Eye (tissue), 1 donor: ENCODE data around the gene RASGEF1B.

Experiments used
- DNase-seq: peaks from one replicate; pipeline ENCODE4 v3.0.0-alpha.2; 2015

The RASGEF1B gene

DNA sequence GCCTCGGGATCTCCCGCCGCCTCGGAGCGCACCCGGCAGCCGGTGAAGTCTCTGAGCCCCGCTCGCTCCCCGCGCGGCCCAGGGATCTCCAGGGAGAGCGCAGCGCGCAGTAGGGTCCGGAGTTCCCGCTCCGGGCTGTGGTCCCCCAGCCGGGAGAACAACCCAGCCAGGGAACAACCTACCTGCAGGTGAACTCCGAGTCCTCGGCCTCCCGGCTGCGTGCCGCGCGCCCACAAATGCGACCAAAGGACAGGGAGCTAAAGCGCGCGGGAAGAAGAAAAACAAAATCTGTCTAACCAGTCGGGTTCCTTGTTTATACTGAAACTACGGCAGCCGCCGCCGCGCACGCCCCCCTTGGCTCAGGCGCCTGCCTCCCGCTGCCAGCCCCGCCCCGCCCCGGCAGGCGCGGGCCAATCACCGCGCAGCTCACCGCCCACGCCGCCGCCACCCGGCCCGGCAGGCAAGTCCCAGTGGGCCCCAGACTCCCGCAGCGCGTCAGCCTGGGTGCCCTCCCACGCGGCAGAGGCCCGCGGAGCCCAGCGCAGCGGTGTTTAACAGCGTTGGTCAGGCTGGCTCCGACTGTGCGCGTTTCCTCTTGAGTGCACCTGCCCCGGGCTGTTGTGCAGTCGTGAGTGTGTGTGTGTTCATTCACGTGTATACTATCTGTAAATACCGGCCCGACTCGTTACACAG, at the start of gene RASGEF1B:
RASGEF1B (minus strand) TSS at position 320 of the 693 bp plus-strand sequence. CDS start 12,399 bp downstream, outside the sequence.
- DNase-seq, result peak; percentile 91

DNA sequence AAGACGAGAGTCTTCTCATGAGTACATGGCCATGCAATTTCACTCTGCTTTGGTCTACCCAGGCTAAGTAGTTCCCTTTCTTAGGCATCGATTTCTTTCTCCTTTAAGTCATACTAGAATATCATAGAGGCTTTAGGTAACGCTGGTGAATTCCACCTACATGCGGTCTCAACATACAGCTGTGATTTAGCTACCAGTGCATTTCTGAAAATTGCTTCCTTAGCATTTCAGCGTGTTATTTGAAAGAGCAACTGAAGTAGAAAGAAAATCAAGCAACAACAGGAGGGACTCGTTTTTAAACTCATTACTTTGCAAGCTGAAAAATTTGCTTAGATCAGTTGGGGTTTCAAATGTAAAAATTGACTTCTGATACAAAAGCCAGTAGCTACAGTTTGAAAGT, 48.1 kb upstream of the RASGEF1B start:
- no peak for DNase-seq

DNA sequence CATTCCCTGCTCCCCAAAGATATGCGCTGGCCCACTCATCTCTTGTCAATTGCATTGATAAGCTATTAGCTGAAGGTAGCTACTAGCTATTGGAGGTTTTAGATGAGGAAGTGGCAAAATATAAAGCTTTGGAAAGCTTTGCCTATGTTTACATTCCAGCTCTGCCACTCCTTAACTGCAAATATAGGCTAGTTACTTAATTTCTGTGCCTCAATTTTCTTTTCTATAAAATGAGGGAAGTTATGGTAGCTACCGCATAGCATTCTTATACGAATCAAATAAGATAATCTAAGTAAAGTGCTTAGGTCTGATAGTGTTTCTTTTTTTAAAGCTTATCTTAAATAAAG, 47.7 kb upstream of the RASGEF1B start:
- no peak for DNase-seq

DNA sequence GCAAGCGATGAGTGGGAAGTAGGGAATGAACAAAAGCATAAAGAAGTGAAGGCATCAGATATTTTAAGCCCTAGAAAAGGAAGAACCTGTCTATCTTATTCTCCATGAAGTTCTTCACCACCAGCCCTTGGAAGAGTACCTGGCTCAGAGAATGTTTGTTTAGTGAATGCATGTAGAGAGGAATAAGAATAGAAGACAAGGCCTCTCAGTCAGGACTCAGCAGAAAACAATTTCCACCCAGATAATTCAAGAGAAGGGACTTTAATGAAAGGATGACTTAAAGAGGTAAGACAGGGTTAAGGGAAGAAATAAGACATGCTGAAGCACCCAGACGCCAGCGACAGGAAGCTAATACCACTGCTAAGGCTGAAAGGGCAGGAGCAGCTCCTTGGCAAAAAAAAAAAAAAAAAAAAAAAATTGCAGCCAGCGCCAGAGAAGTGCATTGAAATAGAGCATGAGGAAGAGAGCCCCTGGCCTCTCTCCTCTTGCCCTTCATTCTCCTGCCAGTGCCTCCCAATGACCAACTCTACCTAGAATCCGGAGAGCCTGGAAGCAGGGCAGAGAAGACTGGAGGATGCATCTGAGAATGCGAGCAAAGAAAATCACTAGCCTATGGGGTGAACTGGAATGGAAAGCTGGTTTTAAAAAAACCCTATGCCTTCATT, 47.2 kb upstream of the RASGEF1B start:
- no peak for DNase-seq

DNA sequence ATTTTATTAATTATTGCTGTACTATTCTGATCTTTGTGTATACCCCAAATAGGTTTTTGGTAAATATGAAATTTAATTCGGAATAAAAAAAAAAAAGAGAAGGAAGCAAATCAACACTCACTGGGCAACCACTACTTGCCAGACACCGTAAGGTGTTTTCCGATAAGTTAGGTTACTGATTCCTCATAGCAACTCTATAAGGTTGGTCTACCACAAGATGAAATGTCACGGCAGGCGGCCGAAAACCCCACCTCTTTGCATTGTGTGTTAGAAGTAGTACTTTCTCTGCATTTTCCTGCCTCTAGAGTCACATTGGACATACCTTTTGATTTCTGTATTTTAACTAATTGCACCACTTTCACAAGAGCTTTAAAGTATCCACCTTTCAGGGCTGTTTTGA, 44.5 kb upstream of the RASGEF1B start:
- no peak for DNase-seq

DNA sequence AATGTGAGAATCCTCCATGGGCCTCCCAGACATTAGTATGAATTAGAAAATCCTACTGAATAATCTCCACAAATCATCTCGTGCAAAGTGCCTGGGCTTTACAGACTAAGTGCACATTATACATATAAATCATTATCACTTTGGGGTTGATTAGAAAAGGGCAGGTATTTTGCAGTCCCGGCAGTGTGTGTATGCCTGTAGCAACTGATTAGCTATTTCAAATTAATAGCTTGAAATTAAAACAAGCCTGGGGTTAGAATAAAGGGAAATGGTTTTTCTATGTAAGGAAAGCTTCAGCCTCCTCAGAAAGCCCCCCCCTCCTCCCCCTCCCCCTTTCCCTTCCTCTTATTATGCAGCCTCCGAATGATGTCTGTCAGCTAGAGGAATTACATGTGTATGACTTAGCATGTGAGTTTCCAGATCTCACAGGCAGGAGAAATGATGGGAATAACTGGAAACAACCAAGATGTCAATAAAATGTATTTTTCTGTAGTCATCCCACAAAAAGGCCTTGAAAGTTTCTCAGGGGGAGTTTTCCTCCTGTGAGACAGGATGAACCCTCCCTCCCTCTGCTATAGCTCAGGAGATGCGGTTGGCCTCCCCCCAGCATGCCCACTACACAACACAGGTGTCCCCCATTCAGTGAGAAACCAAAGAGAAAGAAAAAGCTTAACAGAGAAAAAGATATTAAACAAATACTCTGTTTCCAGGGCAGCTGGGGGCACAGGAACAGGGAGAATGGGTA, 41.2 kb upstream of the RASGEF1B start:
- peak; percentile 28 for DNase-seq

DNA sequence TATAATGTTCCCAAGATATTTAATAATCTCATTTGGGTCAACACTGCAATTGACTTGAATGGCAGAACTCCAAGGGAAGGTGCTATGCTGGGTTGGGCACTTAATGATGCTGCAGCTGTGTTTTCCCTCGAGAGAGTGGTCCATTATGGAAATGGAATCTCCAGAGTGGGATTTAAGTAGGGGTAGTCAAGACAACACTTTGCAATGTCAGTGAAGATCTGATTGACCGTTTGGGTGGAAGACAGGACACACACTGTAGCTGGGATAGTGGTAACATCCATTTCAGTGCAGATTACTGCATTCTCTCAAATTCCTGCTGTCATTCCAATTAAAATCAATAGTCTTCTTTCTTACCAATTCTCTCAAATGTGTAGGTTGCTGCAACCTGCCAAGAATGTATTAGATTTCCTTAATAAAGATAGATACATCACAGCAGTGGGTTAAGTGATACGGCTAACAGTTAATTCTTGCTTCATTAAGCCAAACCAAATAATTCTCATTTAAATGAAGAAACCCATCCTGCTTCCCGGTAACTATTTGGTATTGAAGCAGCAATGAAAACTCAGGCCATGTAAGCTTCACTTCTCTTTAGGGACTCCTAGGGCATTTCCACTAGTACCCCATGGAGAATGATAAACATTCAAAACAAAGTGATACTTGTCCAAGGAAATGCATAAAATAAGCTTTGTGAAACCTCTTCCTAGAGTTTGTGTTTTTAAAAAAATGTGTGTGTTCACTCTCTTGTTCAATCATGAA, 40.5 kb upstream of the RASGEF1B start:
- DNase-seq, result peak; percentile 75

DNA sequence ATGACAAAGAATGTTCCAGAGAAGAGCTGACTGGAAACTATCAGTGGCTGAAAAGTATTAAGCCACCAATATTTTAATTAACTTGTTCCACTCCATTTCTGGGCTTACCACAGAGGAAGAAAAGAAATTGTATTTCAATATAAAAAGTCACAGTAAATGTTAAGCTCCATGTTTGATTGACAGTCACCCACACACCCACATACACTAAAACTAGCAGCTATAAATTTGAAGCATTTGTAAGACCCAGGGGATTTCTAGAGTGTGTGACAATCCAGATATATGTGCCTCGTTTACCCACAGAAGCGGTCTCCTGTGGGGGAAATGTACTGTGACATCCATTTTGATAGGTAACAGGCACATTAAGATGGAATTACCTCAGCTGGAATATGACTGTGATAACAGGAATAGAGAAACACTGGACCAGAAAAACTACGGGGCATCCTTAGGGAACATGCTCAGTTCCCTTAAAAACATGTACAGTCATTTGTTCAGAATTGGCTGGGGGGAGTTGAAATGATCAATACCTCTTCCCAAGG, 39.0 kb upstream of the RASGEF1B start:
- peak; percentile 56 for DNase-seq

DNA sequence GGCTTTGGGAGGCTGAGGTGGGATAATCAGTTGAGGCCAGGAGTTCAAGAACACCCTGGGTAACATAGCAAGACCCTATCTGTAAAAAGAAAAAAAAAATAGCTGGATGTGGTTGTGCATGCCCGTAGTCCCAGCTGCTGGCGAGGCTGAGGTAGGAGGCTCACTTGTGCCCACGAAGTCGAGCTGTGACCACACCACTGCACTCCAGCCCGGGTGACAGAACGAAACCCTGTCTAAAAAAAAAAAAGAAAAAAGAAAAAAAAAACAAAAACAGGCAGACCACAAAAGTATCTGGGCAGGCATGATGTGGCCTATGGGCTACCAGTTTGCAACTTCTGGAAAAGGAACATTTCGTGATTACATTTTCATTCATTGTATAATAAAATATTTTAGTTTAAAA, 38.1 kb upstream of the RASGEF1B start:
- no peak for DNase-seq

DNA sequence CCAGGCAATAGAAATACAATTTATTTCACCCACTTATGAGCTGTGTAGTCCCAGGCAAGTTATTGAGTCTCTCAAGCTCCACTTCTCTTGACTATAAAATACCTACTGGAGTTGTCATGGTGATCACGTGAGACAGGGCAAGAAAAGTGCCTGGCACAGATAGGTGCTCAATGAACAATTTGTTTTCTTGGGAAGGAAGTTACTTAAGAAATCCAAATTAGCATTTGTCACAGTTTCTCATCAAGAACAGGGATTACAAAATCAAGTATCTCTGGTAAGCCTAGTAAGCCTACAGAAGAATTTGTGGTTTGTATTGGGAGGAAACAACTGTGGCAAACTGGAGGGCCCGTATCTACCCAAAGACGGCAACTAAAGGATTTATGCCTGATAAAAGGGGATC, 37.5 kb upstream of the RASGEF1B start:
- no peak for DNase-seq

DNA sequence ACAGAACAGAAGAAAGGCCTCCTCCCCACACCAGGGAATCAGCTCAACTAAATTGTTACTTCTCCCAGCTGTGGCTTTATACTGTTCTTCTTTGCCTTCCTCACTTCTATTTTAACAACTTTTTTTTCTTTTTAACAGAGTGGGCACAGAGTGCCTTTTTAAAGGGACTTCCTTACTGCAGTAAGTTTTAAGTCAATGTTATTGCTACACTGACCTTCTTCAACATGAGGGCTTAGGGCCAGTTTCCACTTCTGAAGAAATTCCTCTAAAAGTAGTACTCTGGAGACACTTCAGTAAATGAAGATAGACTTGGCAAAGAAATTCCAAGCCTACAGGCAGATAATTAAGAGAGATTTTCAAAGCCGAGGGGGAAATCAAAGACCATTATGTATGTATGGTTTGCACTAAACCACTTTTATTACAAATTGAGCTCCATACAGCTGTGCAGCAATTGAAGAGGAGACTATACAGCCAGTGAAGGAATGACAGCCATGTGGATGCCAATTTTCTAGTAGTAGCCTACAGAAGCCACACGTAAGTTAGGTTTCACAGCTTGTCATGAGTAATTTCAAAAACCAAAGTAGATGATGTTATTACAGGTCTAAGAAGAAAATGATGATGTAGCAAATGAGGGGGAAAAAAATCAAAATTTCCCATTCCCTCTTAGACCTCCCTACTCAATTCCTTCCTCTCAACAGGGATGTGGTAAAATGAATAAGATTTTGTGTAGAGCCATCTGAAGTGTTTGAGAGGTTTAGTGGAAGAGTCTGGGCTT, 36.9 kb upstream of the RASGEF1B start:
- DNase-seq, result no peak

DNA sequence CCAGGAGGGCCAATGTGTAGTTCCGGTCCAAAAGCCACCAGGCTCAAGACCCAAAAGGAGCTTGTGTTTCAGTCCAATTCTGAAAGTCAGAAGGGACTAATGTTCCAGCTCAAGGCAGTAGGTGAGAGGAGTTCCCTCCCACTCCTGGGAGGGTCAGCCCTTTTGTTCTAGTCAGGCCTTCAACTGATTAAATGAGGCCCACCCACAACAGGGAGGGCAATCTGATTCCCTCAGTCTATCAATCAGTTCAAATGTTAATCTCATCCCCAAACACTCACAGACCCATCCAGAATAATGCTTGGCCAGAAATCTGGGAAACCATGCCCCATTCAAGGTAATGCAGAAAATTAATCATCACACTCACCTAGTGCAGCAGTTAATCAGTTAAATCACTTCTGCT, 35.8 kb upstream of the RASGEF1B start:
- DNase-seq, result no peak

DNA sequence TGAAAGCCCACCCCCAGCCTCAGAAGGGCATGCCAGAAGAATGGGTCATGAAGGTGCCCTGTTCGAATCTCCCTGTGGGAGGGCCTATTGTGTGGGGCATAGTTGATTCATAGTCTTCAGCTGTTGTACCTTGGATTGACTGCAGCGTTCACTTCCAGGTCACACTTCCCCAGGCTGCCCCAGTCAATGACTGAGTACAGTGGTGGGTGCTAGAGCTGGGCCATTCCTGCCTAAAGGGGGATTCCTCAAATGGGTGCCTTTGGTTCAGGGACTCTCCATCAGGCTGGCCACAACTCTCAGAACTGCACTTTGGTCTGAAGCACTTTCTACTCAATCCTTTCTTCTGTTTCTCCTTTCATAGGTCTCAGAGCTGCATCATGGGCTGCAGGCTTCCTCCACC, 35.0 kb upstream of the RASGEF1B start:
- no peak for DNase-seq

DNA sequence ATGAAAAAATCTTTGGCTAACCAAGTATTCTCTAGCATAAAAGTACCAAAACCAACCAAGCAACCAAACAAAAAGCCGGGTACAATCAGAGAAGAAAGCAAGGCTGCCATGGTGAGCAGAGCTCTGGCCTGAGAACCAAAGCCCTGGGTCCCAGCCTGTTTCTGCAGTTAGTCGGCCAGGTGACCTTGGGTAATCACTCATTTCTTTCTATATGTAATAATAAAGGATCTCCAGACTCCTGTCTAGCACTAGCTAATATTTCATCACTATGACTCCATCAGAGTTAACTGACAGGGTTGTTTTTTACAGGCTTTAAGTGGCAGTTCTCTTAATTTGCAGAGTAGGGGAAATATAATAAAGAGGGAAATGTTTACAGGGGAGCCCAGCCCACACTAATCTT, 34.0 kb upstream of the RASGEF1B start:
- DNase-seq, result no peak

DNA sequence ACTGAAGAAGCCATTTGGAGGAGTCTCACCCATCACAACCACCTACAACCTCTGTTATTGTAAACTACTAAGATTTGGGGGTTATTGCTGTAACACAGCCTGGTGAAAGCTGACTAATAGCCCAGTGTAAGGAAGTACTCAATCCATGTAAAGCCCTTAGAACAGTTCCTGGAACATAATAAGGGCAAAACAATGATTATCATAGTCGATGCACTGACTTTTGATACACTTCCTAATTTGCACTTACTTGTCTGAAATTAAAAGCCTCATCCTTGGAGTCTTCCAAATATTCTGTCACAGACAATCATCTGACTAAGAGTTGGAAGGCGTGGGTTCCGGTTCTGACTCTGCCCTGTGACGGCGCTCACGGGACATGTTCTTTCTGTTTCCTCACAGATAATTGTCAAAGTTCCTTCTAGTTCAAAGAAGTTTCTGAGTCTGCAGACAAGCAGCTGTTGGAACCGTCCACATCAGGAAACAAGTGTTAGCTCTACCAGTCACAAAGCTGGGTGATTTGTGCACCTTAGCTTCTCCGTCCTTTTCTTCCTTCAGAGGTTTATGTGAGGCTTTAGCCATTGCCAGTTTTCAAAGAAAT, 33.4 kb upstream of the RASGEF1B start:
- no peak for DNase-seq

DNA sequence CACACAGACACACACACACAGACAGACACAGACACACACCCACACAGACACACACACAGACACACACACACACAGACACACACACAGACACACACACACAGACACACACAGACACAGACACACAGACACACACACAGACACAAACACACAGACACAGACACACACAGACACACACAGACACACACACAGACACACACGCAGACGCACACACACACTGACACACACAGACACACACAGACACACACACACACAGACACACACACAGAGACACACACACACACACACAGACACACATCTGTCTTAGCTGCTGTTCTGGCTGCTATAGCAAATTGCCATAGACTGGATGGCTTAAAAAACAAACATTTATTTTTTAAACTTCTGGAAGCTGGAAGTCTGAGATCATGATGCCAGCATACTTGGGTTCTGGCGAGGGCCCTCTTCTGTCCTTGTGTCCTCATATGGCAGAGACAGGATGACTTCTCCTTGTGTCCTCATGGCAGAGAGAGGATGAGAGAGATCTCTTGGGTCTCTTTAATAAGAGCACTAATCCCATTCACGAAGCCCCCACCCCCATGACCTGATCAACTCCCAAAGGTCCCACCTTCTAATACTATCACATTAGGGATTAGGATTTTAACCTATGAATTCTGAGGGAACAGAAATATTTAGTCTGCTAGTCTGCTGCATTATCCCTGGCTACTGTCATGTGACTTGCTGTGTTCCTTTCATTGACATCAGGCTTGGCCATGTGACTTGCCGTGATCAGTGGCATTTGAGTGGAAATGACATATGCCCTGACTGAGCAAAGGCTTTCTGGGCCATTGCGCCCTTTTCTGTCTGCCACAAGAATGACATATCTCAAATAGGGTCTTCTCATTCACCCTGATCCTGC, 32.7 kb upstream of the RASGEF1B start:
- DNase-seq, result peak; percentile 63

DNA sequence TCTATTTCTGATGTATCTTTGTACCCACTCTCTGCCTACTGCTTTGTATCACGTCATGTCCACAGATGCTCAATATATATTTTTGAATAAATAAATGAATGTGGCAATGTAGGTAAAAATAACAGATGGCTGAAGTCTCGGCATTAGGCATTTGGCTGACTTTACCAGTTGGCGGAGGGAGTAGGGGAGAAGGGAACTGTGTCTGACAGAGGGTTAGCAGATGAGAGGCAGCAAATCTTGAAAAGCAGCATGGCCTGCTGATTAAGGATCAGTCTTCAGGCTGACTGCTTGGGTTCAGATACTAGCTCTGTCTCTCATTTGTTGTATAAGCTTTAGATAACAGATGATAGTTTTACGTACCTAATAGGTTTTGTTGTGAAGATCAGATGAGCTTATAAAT, 31.9 kb upstream of the RASGEF1B start:
- no peak for DNase-seq

DNA sequence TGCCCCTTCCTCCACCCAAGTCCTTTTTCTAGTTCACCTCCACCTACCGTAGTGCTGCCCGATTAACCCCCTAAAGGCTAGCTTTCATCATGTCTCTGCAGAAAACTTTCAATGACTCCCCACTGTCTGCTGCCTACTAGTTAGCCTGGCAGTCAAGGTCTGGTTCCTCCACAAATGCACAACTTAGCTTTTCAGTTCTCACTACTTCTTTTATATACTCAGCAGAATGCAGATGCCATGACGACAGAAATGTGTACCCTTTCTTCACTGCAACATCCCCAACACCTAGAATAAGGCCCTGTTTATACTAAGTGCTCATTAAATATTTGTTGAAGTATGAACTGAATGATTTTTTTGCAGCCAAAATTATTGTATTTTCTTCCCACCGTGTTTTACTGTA, 30.9 kb upstream of the RASGEF1B start:
- no peak for DNase-seq

DNA sequence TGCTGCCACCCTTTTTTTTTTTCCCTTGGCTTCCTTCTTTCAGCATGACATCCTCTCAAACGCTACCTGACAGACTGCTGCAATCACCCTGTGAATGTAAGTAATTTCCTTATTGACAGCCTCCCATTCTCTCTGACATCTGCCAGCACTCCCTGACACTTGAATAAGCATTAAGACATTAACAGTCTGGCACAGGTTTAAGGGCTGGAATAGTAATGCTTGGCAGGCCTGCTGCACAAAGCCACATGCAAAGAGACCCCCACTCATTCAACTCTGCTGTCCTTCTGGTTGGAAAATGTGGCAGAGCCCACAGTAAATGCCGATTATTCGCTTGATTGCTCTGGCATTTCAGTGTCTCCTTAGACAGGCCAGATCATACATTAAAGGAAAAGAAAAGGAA, 28.1 kb upstream of the RASGEF1B start:
- peak; percentile 93 for DNase-seq

DNA sequence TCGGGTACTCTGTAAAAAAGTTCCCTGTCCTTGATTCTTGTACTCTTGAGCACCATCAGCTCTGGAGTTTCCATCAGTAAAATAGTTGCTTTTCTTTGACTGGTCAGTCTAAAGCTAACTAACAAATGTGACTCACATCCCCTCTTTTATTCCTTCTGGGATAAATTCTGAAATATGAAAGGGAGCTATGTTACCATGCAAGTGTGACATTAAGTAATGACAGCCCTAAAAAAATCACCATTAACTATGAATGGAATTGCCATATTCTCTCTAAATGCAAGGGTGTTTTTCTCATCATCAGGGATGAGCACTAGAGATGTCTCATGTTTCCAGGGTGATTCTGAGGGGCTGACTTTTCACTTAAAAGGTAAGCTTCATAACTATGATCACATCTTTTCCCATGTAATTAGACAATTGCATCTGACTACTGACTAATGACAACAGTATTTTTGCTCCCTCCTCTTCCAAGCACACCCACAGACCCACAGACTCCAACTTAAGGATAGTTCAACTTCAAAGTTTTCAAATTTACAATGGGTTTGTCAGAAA, 26.9 kb upstream of the RASGEF1B start:
- no peak for DNase-seq

DNA sequence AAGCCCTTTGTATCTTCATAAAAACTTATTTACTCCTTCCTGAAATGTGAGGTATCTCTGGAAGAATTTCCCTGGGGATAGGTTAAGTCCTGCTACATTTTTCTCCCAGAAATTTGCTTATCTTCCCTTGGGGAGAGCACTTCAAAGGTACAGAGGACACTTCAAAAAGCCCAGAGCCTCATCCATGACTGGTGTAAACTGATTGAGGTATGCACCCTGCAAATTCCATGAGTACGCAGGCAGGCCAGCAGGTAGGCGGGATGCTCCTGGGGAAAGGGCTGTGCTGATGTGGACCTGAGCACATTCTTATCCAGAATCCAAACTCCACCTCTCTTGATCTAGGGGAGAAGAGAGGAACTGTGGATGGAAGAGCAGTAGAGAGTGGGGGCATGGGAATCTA, 26.3 kb upstream of the RASGEF1B start:
- DNase-seq, result no peak
